ENCODE measurements around the gene AGPAT4. TPM values are rescaled to one million over a fixed set of nuclear protein-coding genes. Genes with fewer than 3 reads are reported as not detected.

AGPAT4 gene
- total and polyA plus RNA-seq, 2 of the 4 experiments (the other 2 are of a cell fraction) = 3.6 to 3.8 TPM

GRCh38 chr6:161154796-161155335, 119.0 kb downstream of the AGPAT4 start:
- Histone ChIP-seq H4K8ac (ENCODE audit: low read depth in 2 of 2, low read length in 2 of 2) (no peak overlapping the region), H3K56ac (ENCODE audit: extremely low read depth, insufficient read depth, low read length) (no peak overlapping the region), H3K27ac (ENCODE audit: insufficient read depth, low read length) (no peak overlapping the region), H3K4me1 (ENCODE audit: control insufficient read depth, insufficient read depth, low read length) (no peaks in the 10 kb centered on the region), H3K9me1 (ENCODE audit: insufficient read depth, low read length) (0 out of 2 replicates have a peak, but pooled peaks cover 4% of the 10 kb centered on the region), H3K9me3 (ENCODE audit: control insufficient read depth, insufficient read depth, low read length) (no peaks in the 10 kb centered on the region), H3K23ac (ENCODE audit: low read depth, low read length) (no peak overlapping the region), H3K18ac (ENCODE audit: low read depth, low read length) (no peak overlapping the region), H4K5ac (ENCODE audit: low read depth, low read length) (no peak overlapping the region), H2AK5ac (ENCODE audit: low read depth, low read length) (no peak overlapping the region), H4K20me1 (ENCODE audit: insufficient read depth, low read length) (no peaks in the 10 kb centered on the region), H3K79me1 (ENCODE audit: low read depth in 1 of 2, low read length in 2 of 2) (no peaks in the 10 kb centered on the region), H3K9ac (ENCODE audit: low read depth, low read length) (no peak overlapping the region), H2BK20ac (ENCODE audit: low read depth, low read length) (no peak overlapping the region), H3K27me3 (ENCODE audit: control insufficient read depth, insufficient read depth, low read length) (no peaks in the 10 kb centered on the region), H3K4me2 (ENCODE audit: low read depth, low read length) (no peak overlapping the region), H3K36me3 (ENCODE audit: control insufficient read depth, insufficient read depth, low read length) (peaks cover 7% of the 10 kb centered on the region), H2BK120ac (ENCODE audit: low read depth, low read length) (no peak overlapping the region), H2AFZ (replicated peaks; ENCODE audit: low read length, poor library complexity) (no peak overlapping the region), H3K14ac (replicated peaks; ENCODE audit: low read depth, low read length) (no peak overlapping the region), H2BK15ac (ENCODE audit: low read depth, low read length) (no peak overlapping the region), H2AK9ac (replicated peaks; ENCODE audit: low read depth, low read length, poor library complexity) (no peak overlapping the region), H3K4ac (ENCODE audit: low read depth, low read length) (no peak overlapping the region), H4K91ac (ENCODE audit: insufficient read depth, low read depth, low read length) (no peak overlapping the region), H2BK5ac (ENCODE audit: low read depth, low read length, poor library complexity, severe bottlenecking) (no peak overlapping the region), H3K4me3 (ENCODE audit: insufficient read depth, low read depth, low read length) (no peak overlapping the region)
- intact Hi-C loops (cut with micrococcal nuclease) (no loop called here), dilution Hi-C loops (cut with HindIII; ENCODE audit: low sequenced_read_pairs, unreplicated experiment) (no loop called here), in situ Hi-C loops (cut with MboI; ENCODE audit: low sequenced_read_pairs) (no loop called here)
- ATAC-seq (ENCODE audit: low read depth) (no peak), DNase-seq (no peak)
- no TSS peak for BruUV-seq (replicated peaks)
- 93% methylated on average over 8 of the region's 13 CpGs; no CpG with 5 or more reads in 1 of the 2 experiments for WGBS, 2 experiments (ENCODE audit: extremely low coverage in 2 of 2, insufficient read length in 1 of 2)
- CTCF ChIA-PET = no interaction called here
- TF ChIP-seq, protein P1, sequence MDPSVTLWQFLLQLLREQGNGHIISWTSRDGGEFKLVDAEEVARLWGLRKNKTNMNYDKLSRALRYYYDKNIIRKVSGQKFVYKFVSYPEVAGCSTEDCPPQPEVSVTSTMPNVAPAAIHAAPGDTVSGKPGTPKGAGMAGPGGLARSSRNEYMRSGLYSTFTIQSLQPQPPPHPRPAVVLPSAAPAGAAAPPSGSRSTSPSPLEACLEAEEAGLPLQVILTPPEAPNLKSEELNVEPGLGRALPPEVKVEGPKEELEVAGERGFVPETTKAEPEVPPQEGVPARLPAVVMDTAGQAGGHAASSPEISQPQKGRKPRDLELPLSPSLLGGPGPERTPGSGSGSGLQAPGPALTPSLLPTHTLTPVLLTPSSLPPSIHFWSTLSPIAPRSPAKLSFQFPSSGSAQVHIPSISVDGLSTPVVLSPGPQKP (IDR thresholded peaks at IDR 0.05; ENCODE audit: borderline replicate concordance, low read depth, low read length) = no peak
- no peak for TF ChIP-seq CEBPB (IDR thresholded peaks at IDR 0.05; ENCODE audit: low read depth, low read length)
- TF ChIP-seq SMC3 (IDR thresholded peaks at IDR 0.05; ENCODE audit: low read depth, low read length) = no peak
- TF ChIP-seq, protein P2, sequence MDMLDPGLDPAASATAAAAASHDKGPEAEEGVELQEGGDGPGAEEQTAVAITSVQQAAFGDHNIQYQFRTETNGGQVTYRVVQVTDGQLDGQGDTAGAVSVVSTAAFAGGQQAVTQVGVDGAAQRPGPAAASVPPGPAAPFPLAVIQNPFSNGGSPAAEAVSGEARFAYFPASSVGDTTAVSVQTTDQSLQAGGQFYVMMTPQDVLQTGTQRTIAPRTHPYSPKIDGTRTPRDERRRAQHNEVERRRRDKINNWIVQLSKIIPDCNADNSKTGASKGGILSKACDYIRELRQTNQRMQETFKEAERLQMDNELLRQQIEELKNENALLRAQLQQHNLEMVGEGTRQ (IDR thresholded peaks at IDR 0.05; ENCODE audit: low read depth, low read length) = no peak
- TF ChIP-seq MXI1 (IDR thresholded peaks at IDR 0.05; ENCODE audit: borderline replicate concordance, low read depth, low read length) = no peak
- no peak for TF ChIP-seq RAD21 (IDR thresholded peaks at IDR 0.05; ENCODE audit: low read length)
- no peak for TF ChIP-seq RCOR1 (IDR thresholded peaks at IDR 0.05; ENCODE audit: insufficient replicate concordance, low read length)
- TF ChIP-seq CHD1 (IDR thresholded peaks at IDR 0.05; ENCODE audit: low read depth, low read length) = no peak
- no peak for TF ChIP-seq CTCF (conservative IDR thresholded peaks at IDR 0.05; ENCODE audit: low read depth, low read length)
- TF ChIP-seq RFX5 (IDR thresholded peaks at IDR 0.05; ENCODE audit: low read depth, low read length) = no peak
- TF ChIP-seq POLR2A (IDR thresholded peaks at IDR 0.05; ENCODE audit: low read depth, low read length) = no peak
- no peak for TF ChIP-seq MAFK (IDR thresholded peaks at IDR 0.05; ENCODE audit: low read depth, low read length)
- POLR2A ChIA-PET (ENCODE audit: unreplicated experiment) = no interaction called here
